Measurements from ENCODE around the gene CPN2. TPM values are rescaled to one million over a fixed set of nuclear protein-coding genes. Genes with fewer than 3 reads are reported as not detected.

The CPN2 gene
- total RNA-seq, 1 donor from 2014 or later: not detected

DNA sequence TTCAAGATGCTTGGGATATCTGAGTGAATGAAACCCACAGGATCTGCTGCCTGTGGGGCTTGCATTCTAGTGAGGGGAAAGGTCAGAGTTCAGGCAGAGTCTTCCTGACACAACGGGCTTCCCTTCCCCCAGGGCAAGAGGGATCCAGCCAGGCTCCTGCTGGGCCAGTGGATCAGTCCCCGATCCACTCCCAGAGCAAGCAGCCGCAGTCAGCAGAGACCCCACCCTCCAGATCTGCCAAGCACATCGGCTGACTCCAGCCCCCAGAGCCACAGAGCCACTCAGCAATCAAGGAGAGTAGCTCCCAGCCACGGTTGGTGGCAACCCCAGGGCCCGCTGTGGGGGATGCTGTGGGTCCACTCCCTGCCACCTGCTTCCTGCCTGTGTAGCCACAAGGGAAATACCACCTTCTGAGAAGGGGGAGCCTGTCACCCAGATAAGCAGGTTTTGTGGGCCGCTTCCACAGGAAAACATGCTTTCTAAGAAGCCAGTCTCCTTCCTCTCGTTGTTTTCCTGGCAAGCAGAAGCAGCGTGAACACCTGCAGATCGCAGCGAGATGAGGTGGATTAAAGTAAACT is 44.9 kb downstream of the CPN2 start:
- intact Hi-C loops (cut with micrococcal nuclease): loop anchor here (2.0 to 5.0 kb wide), 2 partner anchors 169 to 344 kb away; partner anchors contain the start of gene HES1
- H3K36me3 Mint-ChIP-seq (ENCODE audit: low read depth): peaks cover 3% of the 10 kb centered on the region
- no peaks in the 10 kb centered on the region for H3K27me3 Mint-ChIP-seq
- peak overlapping the region; percentile 74 for H3K4me3 Mint-ChIP-seq
- peaks cover 50% of the 10 kb centered on the region for H3K4me1 Mint-ChIP-seq
- DNase-seq: peak; percentile 90
- no peaks in the 10 kb centered on the region for H3K9me3 Mint-ChIP-seq
- H3K27ac Mint-ChIP-seq: peak overlapping the region; percentile 84

DNA sequence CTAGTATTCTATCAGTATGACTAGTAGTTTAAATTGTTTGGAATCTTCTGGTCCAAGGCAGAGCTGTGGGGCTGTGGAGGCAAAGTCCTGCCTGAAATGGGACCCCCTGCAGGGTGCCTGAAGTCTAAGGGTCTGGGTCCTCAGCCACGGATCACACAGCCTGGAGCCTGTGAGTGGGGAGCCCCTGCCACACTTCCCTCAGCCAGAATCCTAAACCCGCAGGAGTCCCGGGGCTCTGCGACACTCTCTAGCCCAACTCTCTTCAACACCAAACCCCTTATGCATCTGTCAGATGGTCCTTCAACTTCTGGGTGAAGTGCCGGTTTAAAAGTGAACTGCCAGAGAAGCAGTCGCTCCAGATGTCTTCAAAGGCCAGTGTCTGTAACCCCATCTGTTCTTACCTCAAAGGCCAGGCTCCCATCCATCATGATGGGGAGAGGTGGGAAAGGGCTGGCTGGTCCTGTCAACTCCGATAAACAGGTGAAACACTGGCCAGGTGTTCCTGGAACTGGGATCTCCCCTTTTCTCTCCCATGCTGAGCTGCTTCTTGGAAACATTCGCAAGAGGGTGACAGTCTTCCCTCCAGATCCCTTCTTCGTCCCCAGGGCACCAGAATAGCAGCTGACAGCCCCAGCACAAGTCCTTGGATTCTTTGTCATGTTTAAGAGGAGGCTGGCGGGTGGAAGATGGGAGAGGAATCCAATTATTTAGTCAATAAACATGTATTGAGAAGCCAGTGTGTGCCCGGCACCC is 45.6 kb downstream of the CPN2 start:
- peaks cover 47% of the 10 kb centered on the region for H3K4me1 Mint-ChIP-seq

DNA sequence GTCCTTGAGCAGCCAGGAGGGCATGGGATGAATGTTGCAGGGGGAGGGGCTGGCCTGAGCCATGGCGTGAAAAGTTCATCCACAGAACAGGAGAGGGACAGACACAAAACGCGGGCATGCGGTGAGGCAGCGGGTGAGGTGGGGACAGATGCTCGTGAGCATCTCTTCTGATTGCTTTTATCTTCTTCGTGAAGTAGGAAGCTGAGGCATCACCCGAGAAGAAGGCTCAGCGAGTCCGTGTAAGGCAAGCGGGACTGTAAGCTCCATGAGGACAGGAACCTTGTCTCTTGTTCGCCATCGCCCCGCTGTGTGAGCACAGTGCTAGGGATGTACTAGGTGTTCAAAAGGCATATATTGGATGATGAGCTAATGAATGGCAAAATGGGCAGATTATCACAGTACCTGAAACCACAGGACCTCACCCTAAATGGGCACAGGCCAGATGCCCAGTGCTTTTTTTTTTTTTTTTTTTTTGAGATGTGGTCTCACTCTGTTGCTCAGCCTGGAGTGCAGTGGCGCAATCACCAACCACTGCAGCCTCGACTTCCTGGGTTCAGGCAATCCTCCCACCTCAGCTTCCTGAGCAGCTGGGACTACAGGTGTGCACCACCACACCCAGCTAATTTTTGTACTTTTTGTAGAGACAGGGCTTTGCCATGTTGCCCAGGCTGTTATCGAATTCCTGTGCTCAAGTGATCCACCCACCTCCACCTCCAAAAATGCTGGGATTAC is 46.8 kb downstream of the CPN2 start:
- H3K27ac Mint-ChIP-seq: no peak overlapping the region
- H3K27me3 Mint-ChIP-seq: no peaks in the 10 kb centered on the region
- H3K9me3 Mint-ChIP-seq: no peaks in the 10 kb centered on the region
- no peak for DNase-seq
- peaks cover 4% of the 10 kb centered on the region for H3K36me3 Mint-ChIP-seq (ENCODE audit: low read depth)
- peaks cover 49% of the 10 kb centered on the region for H3K4me1 Mint-ChIP-seq
- H3K4me3 Mint-ChIP-seq: no peak overlapping the region
- intact Hi-C loops (cut with micrococcal nuclease): no loop called here

More for the DNA sequence above, 45.6 kb downstream of the CPN2 start:
- peak overlapping the region; percentile 22 for H3K4me3 Mint-ChIP-seq
- H3K9me3 Mint-ChIP-seq: no peaks in the 10 kb centered on the region
- no peak for DNase-seq
- H3K36me3 Mint-ChIP-seq (ENCODE audit: low read depth): peaks cover 3% of the 10 kb centered on the region
- no peak overlapping the region for H3K27ac Mint-ChIP-seq
- no peaks in the 10 kb centered on the region for H3K27me3 Mint-ChIP-seq
- intact Hi-C loops (cut with micrococcal nuclease): loop anchor here (2.0 to 5.0 kb wide), 2 partner anchors 169 to 343 kb away; partner anchors contain the start of gene HES1

DNA sequence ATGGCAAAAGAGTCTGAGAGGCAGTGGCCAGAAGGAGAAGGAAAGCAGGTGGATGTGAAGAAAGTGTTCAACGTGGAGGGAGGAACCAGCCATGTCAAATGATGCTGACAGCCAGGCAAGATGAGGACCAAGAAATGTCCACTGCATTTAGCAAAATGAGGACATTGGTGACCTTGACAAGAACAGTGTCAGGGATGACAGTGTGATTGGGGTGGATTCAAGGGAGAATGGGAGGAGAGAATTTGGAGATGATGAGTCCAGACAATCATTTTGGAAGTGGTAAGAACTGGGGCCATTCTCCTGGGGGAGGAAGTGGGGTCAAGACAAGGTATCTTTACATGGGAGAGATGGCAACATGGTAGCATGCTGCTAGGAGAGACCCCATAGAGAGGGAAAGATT is 47.4 kb downstream of the CPN2 start:
- Mint-ChIP-seq H3K9me3 (no peaks in the 10 kb centered on the region), H3K27me3 (no peaks in the 10 kb centered on the region), H3K4me3 (no peak overlapping the region), H3K36me3 (ENCODE audit: low read depth) (peaks cover 4% of the 10 kb centered on the region), H3K4me1 (peaks cover 45% of the 10 kb centered on the region), H3K27ac (no peak overlapping the region)
- intact Hi-C loops (cut with micrococcal nuclease): no loop called here
- DNase-seq: no peak

GRCh38 chr3:194301730-194302129 is 49.4 kb downstream of the CPN2 start:
- no peak for DNase-seq
- H3K27me3 Mint-ChIP-seq: peaks cover 5% of the 10 kb centered on the region
- H3K9me3 Mint-ChIP-seq: no peaks in the 10 kb centered on the region
- no peak overlapping the region for H3K27ac Mint-ChIP-seq
- intact Hi-C loops (cut with micrococcal nuclease): no loop called here
- peaks cover 4% of the 10 kb centered on the region for H3K36me3 Mint-ChIP-seq (ENCODE audit: low read depth)
- no peak overlapping the region for H3K4me3 Mint-ChIP-seq
- H3K4me1 Mint-ChIP-seq: peaks cover 30% of the 10 kb centered on the region

GRCh38 chr3:194300936-194301335 is 50.2 kb downstream of the CPN2 start:
- Mint-ChIP-seq H3K4me1 (peaks cover 23% of the 10 kb centered on the region), H3K27me3 (peaks cover 5% of the 10 kb centered on the region), H3K27ac (no peak overlapping the region), H3K4me3 (no peak overlapping the region), H3K9me3 (no peaks in the 10 kb centered on the region), H3K36me3 (ENCODE audit: low read depth) (peaks cover 4% of the 10 kb centered on the region)
- no peak for DNase-seq
- intact Hi-C loops (cut with micrococcal nuclease): no loop called here

GRCh38 chr3:194300382-194300758 is 50.8 kb downstream of the CPN2 start:
- H3K27me3 Mint-ChIP-seq: peaks cover 5% of the 10 kb centered on the region
- H3K27ac Mint-ChIP-seq: no peak overlapping the region
- no peak for DNase-seq
- H3K4me3 Mint-ChIP-seq: no peak overlapping the region
- intact Hi-C loops (cut with micrococcal nuclease): no loop called here
- no peaks in the 10 kb centered on the region for H3K9me3 Mint-ChIP-seq
- peaks cover 4% of the 10 kb centered on the region for H3K36me3 Mint-ChIP-seq (ENCODE audit: low read depth)
- peaks cover 17% of the 10 kb centered on the region for H3K4me1 Mint-ChIP-seq

GRCh38 chr3:194298331-194299227 is 52.5 kb downstream of the CPN2 start:
- H3K9me3 Mint-ChIP-seq: no peaks in the 10 kb centered on the region

GRCh38 chr3:194296454-194297263 is 54.5 kb downstream of the CPN2 start:
- Mint-ChIP-seq H3K9me3 (peaks cover 2% of the 10 kb centered on the region), H3K4me1 (peaks cover 15% of the 10 kb centered on the region), H3K27me3 (peaks cover 15% of the 10 kb centered on the region), H3K4me3 (no peak overlapping the region), H3K27ac (no peak overlapping the region), H3K36me3 (ENCODE audit: low read depth) (peaks cover 5% of the 10 kb centered on the region)
- intact Hi-C loops (cut with micrococcal nuclease): no loop called here
- DNase-seq: no peak

More at GRCh38 chr3:194298331-194299227, 52.5 kb downstream of the CPN2 start:
- Mint-ChIP-seq H3K4me1 (peaks cover 15% of the 10 kb centered on the region), H3K27ac (no peak overlapping the region), H3K36me3 (ENCODE audit: low read depth) (peaks cover 1% of the 10 kb centered on the region), H3K4me3 (no peak overlapping the region), H3K27me3 (peaks cover 11% of the 10 kb centered on the region)
- intact Hi-C loops (cut with micrococcal nuclease): no loop called here
- no peak for DNase-seq

GRCh38 chr3:194294895-194295214 is 56.3 kb downstream of the CPN2 start:
- intact Hi-C loops (cut with micrococcal nuclease): no loop called here
- no peak overlapping the region for H3K4me3 Mint-ChIP-seq
- H3K4me1 Mint-ChIP-seq: peaks cover 8% of the 10 kb centered on the region
- H3K9me3 Mint-ChIP-seq: peaks cover 10% of the 10 kb centered on the region
- no peak for DNase-seq
- peaks cover 25% of the 10 kb centered on the region for H3K27me3 Mint-ChIP-seq
- peaks cover 8% of the 10 kb centered on the region for H3K36me3 Mint-ChIP-seq (ENCODE audit: low read depth)
- no peak overlapping the region for H3K27ac Mint-ChIP-seq

DNA sequence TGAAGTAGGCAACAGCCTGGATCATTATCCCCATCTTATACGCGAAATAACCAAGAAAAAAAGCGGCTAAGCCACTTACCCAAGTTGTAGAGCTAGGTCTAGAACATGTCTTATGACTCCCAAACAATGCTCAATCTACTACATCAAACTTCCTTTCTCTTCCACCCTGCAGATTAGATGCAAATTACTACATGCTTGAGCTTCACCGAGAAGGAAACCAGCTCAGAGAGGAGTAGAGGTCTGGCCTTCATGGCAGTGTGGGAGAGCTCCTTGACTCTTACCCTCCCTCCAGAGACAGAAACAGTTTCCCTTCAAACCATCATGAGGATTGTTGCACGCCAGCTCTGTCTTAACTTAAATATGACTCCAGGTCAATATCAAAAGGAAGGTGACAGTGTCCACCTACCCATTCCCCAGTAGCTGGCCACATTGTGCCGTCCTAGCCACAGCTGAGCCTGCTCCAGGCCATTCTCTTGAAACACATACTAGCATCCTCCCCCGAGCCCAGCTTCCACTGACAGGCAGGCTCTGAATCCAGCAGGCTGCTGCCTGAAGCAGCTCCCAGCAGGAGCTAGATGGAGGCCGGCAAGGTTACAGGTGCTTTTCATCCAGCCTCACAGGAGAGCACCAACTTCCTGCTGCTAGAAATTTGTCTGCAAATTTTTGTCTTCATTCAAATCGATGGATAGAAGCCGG is 56.8 kb downstream of the CPN2 start:
- H3K9me3 Mint-ChIP-seq: peaks cover 10% of the 10 kb centered on the region
- intact Hi-C loops (cut with micrococcal nuclease): no loop called here
- no peak overlapping the region for H3K4me3 Mint-ChIP-seq
- peaks cover 8% of the 10 kb centered on the region for H3K4me1 Mint-ChIP-seq
- peaks cover 8% of the 10 kb centered on the region for H3K36me3 Mint-ChIP-seq (ENCODE audit: low read depth)
- no peak overlapping the region for H3K27ac Mint-ChIP-seq
- no peak for DNase-seq
- peaks cover 26% of the 10 kb centered on the region for H3K27me3 Mint-ChIP-seq

- no peak for DNase-seq
- Mint-ChIP-seq H3K4me3 (no peak overlapping the region), H3K27me3 (peaks cover 32% of the 10 kb centered on the region), H3K27ac (no peak overlapping the region), H3K36me3 (ENCODE audit: low read depth) (peaks cover 8% of the 10 kb centered on the region), H3K9me3 (peaks cover 10% of the 10 kb centered on the region), H3K4me1 (peaks cover 6% of the 10 kb centered on the region)
- intact Hi-C loops (cut with micrococcal nuclease): no loop called here
These were observed 57.5 kb downstream of the CPN2 start for GRCh38 chr3:194293546-194294198.

All from activated CD4-positive, alpha-beta T cell treated with anti-CD3 and anti-CD28 coated beads, Interleukin-2, amount 10 ng/mL, durations not matched to agents 24 days and 14 days (primary cell).